HepG2 (cell line): ENCODE results near the gene TAMALIN. TPM values are rescaled to one million over a fixed set of nuclear protein-coding genes. Genes with fewer than 3 reads are reported as not detected.

Experiments used
- ASH2L ChIP-seq: fragments of 300-600, 200-600 bp; sonication (generic); IDR thresholded peaks from 2 replicates; pipeline ENCODE4 v1.7.0; 2017; ENCODE audit warnings: low read depth, mild to moderate bottlenecking, moderate library complexity, mixed read lengths, low read length; ENCODE audit not compliant: insufficient read length
- EED ChIP-seq: sonication (generic); formaldehyde crosslinking; IDR thresholded peaks from 2 replicates; pipeline ENCODE4 v1.5.0; 2020; ENCODE audit warnings: mild to moderate bottlenecking, missing genetic modification reagents
- ESRRA ChIP-seq: sonication (generic); formaldehyde crosslinking; IDR thresholded peaks from 2 replicates; pipeline ENCODE4 v1.5.1; 2020; ENCODE audit warnings: mild to moderate bottlenecking, low read depth, missing genetic modification reagents
- GATA4 ChIP-seq: sonication (generic); IDR thresholded peaks from 2 replicates; pipeline ENCODE4 v1.6.1; 2016; ENCODE audit warnings: antibody characterized with exemption, low read depth, borderline replicate concordance
- GATAD1 ChIP-seq: IDR thresholded peaks from 2 replicates; pipeline ENCODE4 v1.6.1; 2016; ENCODE audit warnings: missing genetic modification reagents, missing compliant biosample characterization
- GPN1 ChIP-seq: sonication (generic); formaldehyde crosslinking; IDR thresholded peaks from 2 replicates; pipeline ENCODE4 v1.5.1; 2020; ENCODE audit warnings: missing genetic modification reagents, borderline replicate concordance
- KAT2B ChIP-seq: fragments of 150-350 bp; IDR thresholded peaks from 2 replicates; pipeline ENCODE4 v1.6.1; 2014; ENCODE audit warnings: low read depth, low read length, borderline replicate concordance
- LCORL ChIP-seq, 2 experiments: fragments of 450-650 bp in 1 of 2; sonication (generic) in 1 of 2; formaldehyde crosslinking in 1 of 2; IDR thresholded peaks; 2 replicates each; pipeline versions ENCODE4 v1.5.0 to v1.6.1; 2017 to 2020; ENCODE audit warnings: antibody characterized with exemption in 1 of 2, missing genetic modification reagents in 1 of 2
- NCOR1 ChIP-seq: fragments of 200-600 bp; sonication (generic); IDR thresholded peaks from 2 replicates; pipeline ENCODE4 v1.7.0; 2017; ENCODE audit warnings: antibody characterized with exemption, low read length, borderline replicate concordance
- RFX5 ChIP-seq: IDR thresholded peaks from 2 replicates; pipeline ENCODE4 v1.6.1; 2011; ENCODE audit warnings: low read depth, low read length, improper control_type of control experiment
- SAFB2 ChIP-seq: sonication (generic); formaldehyde crosslinking; IDR thresholded peaks from 2 replicates; pipeline ENCODE4 v1.5.1; 2020; ENCODE audit warnings: missing genetic modification reagents, low read depth, mild to moderate bottlenecking, borderline replicate concordance
- SRSF1 ChIP-seq: fragments of 200-400 bp; formaldehyde crosslinking; optimal IDR thresholded peaks from 2 replicates; pipeline ENCODE3; 2017; ENCODE audit warnings: mild to moderate bottlenecking, low read depth, low read length, moderate library complexity
- SSRP1 ChIP-seq: IDR thresholded peaks from 2 replicates; pipeline ENCODE4 v1.6.1; 2016; ENCODE audit warnings: control low read depth
- ZBTB3 ChIP-seq: sonication (generic); formaldehyde crosslinking; IDR thresholded peaks from 2 replicates; pipeline ENCODE4 v1.4.0; 2020; ENCODE audit warnings: low read depth, mild to moderate bottlenecking, moderate library complexity, missing genetic modification reagents, borderline replicate concordance
- ZFYVE20 ChIP-seq: sonication (generic); formaldehyde crosslinking; IDR thresholded peaks from 2 replicates; pipeline ENCODE4 v1.8.0; 2023; ENCODE audit warnings: low read depth, mild to moderate bottlenecking, moderate library complexity, missing genetic modification reagents, borderline replicate concordance
- ZNF547 ChIP-seq: sonication (generic); formaldehyde crosslinking; IDR thresholded peaks from 2 replicates; pipeline ENCODE4 v1.5.1; 2020; ENCODE audit warnings: mild to moderate bottlenecking, missing genetic modification reagents
- ZNF883 ChIP-seq: sonication (generic); formaldehyde crosslinking; IDR thresholded peaks from 2 replicates; pipeline ENCODE4 v1.5.1; 2020; ENCODE audit warnings: mild to moderate bottlenecking, missing genetic modification reagents; ENCODE audit errors: not compliant biosample characterization
- ZSCAN30 ChIP-seq: sonication (generic); formaldehyde crosslinking; IDR thresholded peaks from 2 replicates; pipeline ENCODE4 v1.5.0; 2020; ENCODE audit warnings: mild to moderate bottlenecking, missing genetic modification reagents
- polyA plus RNA-seq, 8 experiments: library from polyadenylated mRNA; depleted of rRNA in 3 of 8; stranded (reverse) in 7 of 8; unstranded in 1 of 8; fragments of >200 nt; fragmentation: Illumina TruSeq in 4 of 8; extraction: Trizol in 4 of 8; gene quantifications; 2 replicates each; pipeline versions ENCODE4 v1.2.1 to v1.2.3, GENCODE V29; 2011 to 2016; ENCODE audit warnings: low read depth in 4 of 8, missing spikeins in 1 of 8, mixed read lengths in 1 of 8; ENCODE audit not compliant: insufficient read depth in 1 of 8
- total RNA-seq, 5 experiments: library from RNA; depleted of rRNA; stranded (reverse); fragments of >200 nt; fragmentation: Illumina TruSeq; extraction: Trizol; gene quantifications; 2 replicates each; pipeline ENCODE4 v1.2.3, GENCODE V29; 2016; ENCODE audit warnings: low read depth in 1 of 5
- TF ChIP-seq, protein P1 (sequence below): sonication (generic); formaldehyde crosslinking; IDR thresholded peaks from 2 replicates; pipeline ENCODE4 v1.9.0; 2021; ENCODE audit warnings: mild to moderate bottlenecking, missing genetic modification reagents
- TF ChIP-seq, protein P2 (sequence below): sonication (generic); formaldehyde crosslinking; IDR thresholded peaks from 2 replicates; pipeline ENCODE4 v1.8.1; 2023; ENCODE audit warnings: mild to moderate bottlenecking, missing genetic modification reagents
- TF ChIP-seq, protein P3 (sequence below): sonication (generic); formaldehyde crosslinking; IDR thresholded peaks from 2 replicates; pipeline ENCODE4 v1.4.0; 2020; ENCODE audit warnings: missing genetic modification reagents

TAMALIN gene
- total and polyA plus RNA-seq, 2 of the 13 experiments (the other 11 are each of a cell fraction or from before 2014, with no cell fraction given): 2.9 to 10.9 TPM

DNA sequence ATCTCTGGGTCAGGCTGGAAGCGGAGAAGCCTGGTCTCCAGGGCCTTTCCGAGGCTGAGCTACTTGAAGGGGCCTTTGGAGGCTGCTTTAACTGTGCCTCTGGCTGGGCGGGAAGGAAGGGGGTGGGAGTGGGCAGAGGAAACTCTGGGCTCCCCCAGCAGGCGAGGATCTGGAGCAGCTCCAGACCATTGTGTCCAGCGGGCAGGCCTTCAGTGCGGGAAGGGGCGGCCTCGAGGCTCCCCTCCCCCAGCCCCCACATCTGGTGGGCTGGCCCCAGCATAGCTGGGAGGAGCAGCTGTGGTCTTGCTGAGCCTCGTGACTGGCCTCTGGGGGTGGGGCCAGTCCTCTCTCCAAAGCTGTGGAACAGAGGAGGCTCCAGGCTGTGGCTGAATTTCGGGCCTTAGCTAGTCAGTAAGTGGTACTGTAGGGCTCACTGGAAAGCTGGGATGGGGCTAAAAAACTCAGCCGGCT lies 3.4 kb downstream of the TAMALIN start (continued):
- TF ChIP-seq, protein P1, sequence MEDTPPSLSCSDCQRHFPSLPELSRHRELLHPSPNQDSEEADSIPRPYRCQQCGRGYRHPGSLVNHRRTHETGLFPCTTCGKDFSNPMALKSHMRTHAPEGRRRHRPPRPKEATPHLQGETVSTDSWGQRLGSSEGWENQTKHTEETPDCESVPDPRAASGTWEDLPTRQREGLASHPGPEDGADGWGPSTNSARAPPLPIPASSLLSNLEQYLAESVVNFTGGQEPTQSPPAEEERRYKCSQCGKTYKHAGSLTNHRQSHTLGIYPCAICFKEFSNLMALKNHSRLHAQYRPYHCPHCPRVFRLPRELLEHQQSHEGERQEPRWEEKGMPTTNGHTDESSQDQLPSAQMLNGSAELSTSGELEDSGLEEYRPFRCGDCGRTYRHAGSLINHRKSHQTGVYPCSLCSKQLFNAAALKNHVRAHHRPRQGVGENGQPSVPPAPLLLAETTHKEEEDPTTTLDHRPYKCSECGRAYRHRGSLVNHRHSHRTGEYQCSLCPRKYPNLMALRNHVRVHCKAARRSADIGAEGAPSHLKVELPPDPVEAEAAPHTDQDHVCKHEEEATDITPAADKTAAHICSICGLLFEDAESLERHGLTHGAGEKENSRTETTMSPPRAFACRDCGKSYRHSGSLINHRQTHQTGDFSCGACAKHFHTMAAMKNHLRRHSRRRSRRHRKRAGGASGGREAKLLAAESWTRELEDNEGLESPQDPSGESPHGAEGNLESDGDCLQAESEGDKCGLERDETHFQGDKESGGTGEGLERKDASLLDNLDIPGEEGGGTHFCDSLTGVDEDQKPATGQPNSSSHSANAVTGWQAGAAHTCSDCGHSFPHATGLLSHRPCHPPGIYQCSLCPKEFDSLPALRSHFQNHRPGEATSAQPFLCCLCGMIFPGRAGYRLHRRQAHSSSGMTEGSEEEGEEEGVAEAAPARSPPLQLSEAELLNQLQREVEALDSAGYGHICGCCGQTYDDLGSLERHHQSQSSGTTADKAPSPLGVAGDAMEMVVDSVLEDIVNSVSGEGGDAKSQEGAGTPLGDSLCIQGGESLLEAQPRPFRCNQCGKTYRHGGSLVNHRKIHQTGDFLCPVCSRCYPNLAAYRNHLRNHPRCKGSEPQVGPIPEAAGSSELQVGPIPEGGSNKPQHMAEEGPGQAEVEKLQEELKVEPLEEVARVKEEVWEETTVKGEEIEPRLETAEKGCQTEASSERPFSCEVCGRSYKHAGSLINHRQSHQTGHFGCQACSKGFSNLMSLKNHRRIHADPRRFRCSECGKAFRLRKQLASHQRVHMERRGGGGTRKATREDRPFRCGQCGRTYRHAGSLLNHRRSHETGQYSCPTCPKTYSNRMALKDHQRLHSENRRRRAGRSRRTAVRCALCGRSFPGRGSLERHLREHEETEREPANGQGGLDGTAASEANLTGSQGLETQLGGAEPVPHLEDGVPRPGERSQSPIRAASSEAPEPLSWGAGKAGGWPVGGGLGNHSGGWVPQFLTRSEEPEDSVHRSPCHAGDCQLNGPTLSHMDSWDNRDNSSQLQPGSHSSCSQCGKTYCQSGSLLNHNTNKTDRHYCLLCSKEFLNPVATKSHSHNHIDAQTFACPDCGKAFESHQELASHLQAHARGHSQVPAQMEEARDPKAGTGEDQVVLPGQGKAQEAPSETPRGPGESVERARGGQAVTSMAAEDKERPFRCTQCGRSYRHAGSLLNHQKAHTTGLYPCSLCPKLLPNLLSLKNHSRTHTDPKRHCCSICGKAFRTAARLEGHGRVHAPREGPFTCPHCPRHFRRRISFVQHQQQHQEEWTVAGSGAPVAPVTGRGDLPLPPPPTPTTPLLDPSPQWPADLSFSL (CRISPR knock-in tag): no peak
- TF ChIP-seq GATA4: no peak
- no peak for TF ChIP-seq ZNF547 (CRISPR knock-in tag)
- no peak for TF ChIP-seq NCOR1
- no peak for TF ChIP-seq GPN1 (CRISPR knock-in tag)
- TF ChIP-seq SAFB2: no peak
- no peak for TF ChIP-seq ZSCAN30
- no peak for TF ChIP-seq ASH2L
- TF ChIP-seq SRSF1: peak; percentile 67
- no peak for TF ChIP-seq RFX5
- TF ChIP-seq SSRP1 (CRISPR knock-in tag): no peak
- TF ChIP-seq, protein P2, sequence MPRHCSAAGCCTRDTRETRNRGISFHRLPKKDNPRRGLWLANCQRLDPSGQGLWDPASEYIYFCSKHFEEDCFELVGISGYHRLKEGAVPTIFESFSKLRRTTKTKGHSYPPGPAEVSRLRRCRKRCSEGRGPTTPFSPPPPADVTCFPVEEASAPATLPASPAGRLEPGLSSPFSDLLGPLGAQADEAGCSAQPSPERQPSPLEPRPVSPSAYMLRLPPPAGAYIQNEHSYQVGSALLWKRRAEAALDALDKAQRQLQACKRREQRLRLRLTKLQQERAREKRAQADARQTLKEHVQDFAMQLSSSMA (CRISPR knock-in tag): no peak
- TF ChIP-seq ESRRA (CRISPR knock-in tag): no peak
- TF ChIP-seq, protein P3, sequence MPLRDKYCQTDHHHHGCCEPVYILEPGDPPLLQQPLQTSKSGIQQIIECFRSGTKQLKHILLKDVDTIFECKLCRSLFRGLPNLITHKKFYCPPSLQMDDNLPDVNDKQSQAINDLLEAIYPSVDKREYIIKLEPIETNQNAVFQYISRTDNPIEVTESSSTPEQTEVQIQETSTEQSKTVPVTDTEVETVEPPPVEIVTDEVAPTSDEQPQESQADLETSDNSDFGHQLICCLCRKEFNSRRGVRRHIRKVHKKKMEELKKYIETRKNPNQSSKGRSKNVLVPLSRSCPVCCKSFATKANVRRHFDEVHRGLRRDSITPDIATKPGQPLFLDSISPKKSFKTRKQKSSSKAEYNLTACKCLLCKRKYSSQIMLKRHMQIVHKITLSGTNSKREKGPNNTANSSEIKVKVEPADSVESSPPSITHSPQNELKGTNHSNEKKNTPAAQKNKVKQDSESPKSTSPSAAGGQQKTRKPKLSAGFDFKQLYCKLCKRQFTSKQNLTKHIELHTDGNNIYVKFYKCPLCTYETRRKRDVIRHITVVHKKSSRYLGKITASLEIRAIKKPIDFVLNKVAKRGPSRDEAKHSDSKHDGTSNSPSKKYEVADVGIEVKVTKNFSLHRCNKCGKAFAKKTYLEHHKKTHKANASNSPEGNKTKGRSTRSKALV (CRISPR knock-in tag): no peak
- TF ChIP-seq ZFYVE20: no peak
- TF ChIP-seq EED (CRISPR knock-in tag): no peak
- no peak for TF ChIP-seq ZNF883 (CRISPR knock-in tag)
- TF ChIP-seq GATAD1 (CRISPR knock-in tag): no peak
- no peak for TF ChIP-seq ZBTB3 (CRISPR knock-in tag)
- no peak for TF ChIP-seq KAT2B
- TF ChIP-seq LCORL (IDR thresholded peaks at IDR 0.05): no peak
- no peak; the same call in 1 of the 2 replicates for TF ChIP-seq LCORL (CRISPR knock-in tag; IDR thresholded peaks at IDR 0.05)
